ENCODE results near the gene PRKAR1A.

GRCh38 chr17:68527314-68527713 is 15.1 kb downstream of the PRKAR1A start:
- TF ChIP-seq GATA2 (IDR thresholded peaks at IDR 0.05; ENCODE audit: low read depth, low read length): no peak
- TF ChIP-seq GATA3 (IDR thresholded peaks at IDR 0.05; ENCODE audit: low read depth, low read length): no peak
